GM12891 (cell line): ENCODE results near the gene AGRP.

Experiments
- DNase-seq: peaks from one replicate; pipeline ENCODE4 v3.0.0; 2011; ENCODE audit warnings: low spot score; ENCODE audit not compliant: insufficient read length
- FAIRE-seq: peaks from 2 replicates; lab custom pipeline; 2011; peaks lifted over from hg19 to GRCh38; lab: Jason Lieb, UNC
- PAX5 ChIP-seq: IDR thresholded peaks from 2 replicates; pipeline ENCODE4 v1.6.1; 2011; ENCODE audit warnings: low read length, moderate library complexity, mild to moderate bottlenecking; ENCODE audit not compliant: insufficient read depth, severe bottlenecking
- POLR2A ChIP-seq: IDR thresholded peaks from 2 replicates; pipeline ENCODE4 v1.6.1; 2011; ENCODE audit warnings: low read depth, low read length, control low read depth
- POLR2AphosphoS5 ChIP-seq: IDR thresholded peaks from 2 replicates; pipeline ENCODE4 v1.6.1; 2011; ENCODE audit warnings: low read depth, low read length, control low read depth
- POU2F2 ChIP-seq: IDR thresholded peaks from 2 replicates; pipeline ENCODE4 v1.6.1; 2011; ENCODE audit warnings: low read depth, mild to moderate bottlenecking, control low read depth, low read length, moderate library complexity
- SPI1 ChIP-seq: IDR thresholded peaks from 2 replicates; pipeline ENCODE4 v1.6.1; 2011; ENCODE audit warnings: low read depth, low read length, control low read depth
- TAF1 ChIP-seq: IDR thresholded peaks from 2 replicates; pipeline ENCODE4 v1.6.1; 2011; ENCODE audit warnings: low read depth, low read length, control low read depth

Gene AGRP

GRCh38 chr16:67457611-67458010 is 25.7 kb downstream of the AGRP start:
- FAIRE-seq: no peak
- TF ChIP-seq POLR2AphosphoS5: no peak
- TF ChIP-seq PAX5: no peak
- TF ChIP-seq TAF1: no peak
- DNase-seq: no peak

- TF ChIP-seq POLR2AphosphoS5 (no peak), PAX5 (no peak), POU2F2 (no peak), POLR2A (no peak), SPI1 (no peak), TAF1 (no peak)
- DNase-seq (no peak), FAIRE-seq (no peak)
Measured at GRCh38 chr16:67456391-67457081, 26.8 kb downstream of the AGRP start.

- FAIRE-seq (no peak), DNase-seq (no peak)
- TF ChIP-seq POLR2A (no peak), POLR2AphosphoS5 (no peak), TAF1 (no peak), PAX5 (no peak), SPI1 (no peak), POU2F2 (no peak)
Measured at GRCh38 chr16:67454852-67455251, 28.5 kb downstream of the AGRP start.

GRCh38 chr16:67454104-67454503 is 29.2 kb downstream of the AGRP start:
- FAIRE-seq: no peak
- no peak for DNase-seq
- TF ChIP-seq SPI1: no peak

- FAIRE-seq (no peak), DNase-seq (no peak)
- TF ChIP-seq POU2F2 (no peak), TAF1 (no peak), SPI1 (no peak), POLR2AphosphoS5 (no peak), POLR2A (no peak), PAX5 (no peak)
Measured at GRCh38 chr16:67451704-67452435, 31.5 kb downstream of the AGRP start.

GRCh38 chr16:67451061-67451703 is 32.2 kb downstream of the AGRP start:
- no peak for FAIRE-seq
- TF ChIP-seq SPI1 (no peak), POLR2AphosphoS5 (no peak), POU2F2 (no peak), TAF1 (no peak), POLR2A (no peak), PAX5 (no peak)

GRCh38 chr16:67449739-67450138 is 33.6 kb downstream of the AGRP start:
- no peak for FAIRE-seq
- TF ChIP-seq POU2F2 (no peak), POLR2AphosphoS5 (no peak), POLR2A (no peak), TAF1 (no peak), SPI1 (no peak), PAX5 (no peak)

More at GRCh38 chr16:67451061-67451703, 32.2 kb downstream of the AGRP start:
- no peak for DNase-seq

GRCh38 chr16:67449336-67449735 is 34.0 kb downstream of the AGRP start:
- DNase-seq (no peak), FAIRE-seq (no peak)
- TF ChIP-seq POLR2AphosphoS5 (no peak), POU2F2 (no peak), SPI1 (no peak), PAX5 (no peak), TAF1 (no peak), POLR2A (no peak)

More at GRCh38 chr16:67449739-67450138, 33.6 kb downstream of the AGRP start:
- no peak for DNase-seq

- no peak for FAIRE-seq
- TF ChIP-seq TAF1 (no peak), POLR2AphosphoS5 (no peak), PAX5 (no peak), POU2F2 (no peak), SPI1 (no peak), POLR2A (no peak)
- no peak for DNase-seq
Measured at GRCh38 chr16:67448580-67448979, 34.8 kb downstream of the AGRP start.
